K562 (cell line): ENCODE measurements around the gene RAB11FIP2. TPM values are rescaled to one million over a fixed set of nuclear protein-coding genes. Genes with fewer than 3 reads are reported as not detected.

Source experiments
- ATAC-seq: fragments of 200-7000 bp; cut with Tn5 transposase; 3 replicates; pipeline ENCODE4 v1.9.1; 2020; ENCODE audit warnings: moderate library complexity
- BruUV-seq: library from RNA; stranded (reverse); fragments of 400-500 nt; replicated peaks from 2 replicates; lab custom pipeline; 2021; lab: Mats Ljungman, UMichigan
- CTCF ChIA-PET: fragments of 300-600 bp; formaldehyde crosslinking; extraction: SDS; loops from one replicate; lab custom pipeline; 2021; ENCODE audit warnings: low intra/inter-chr PET ratio; lab: Yijun Ruan, JAX
- POLR2A ChIA-PET: fragments of 300-600, 350-650 bp; sonication (Branson Sonifier 250); formaldehyde crosslinking; extraction: SDS; loops from one replicate; lab custom pipeline; 2021; ENCODE audit warnings: antibody characterized with exemption, inconsistent platforms; lab: Yijun Ruan, JAX
- DNase-seq, 4 experiments: peaks; one replicate each; pipeline versions ENCODE4 v3.0.0 to v3.0.0-alpha.2; 2011 to 2018; ENCODE audit warnings: low spot score in 3 of 4, mixed read lengths in 3 of 4; ENCODE audit errors: extremely low read depth in 1 of 4
- FAIRE-seq: peaks from 2 replicates; lab custom pipeline; 2011; peaks lifted over from hg19 to GRCh38; lab: Jason Lieb, UNC
- H2AFZ ChIP-seq: 2 replicates; pipeline ENCODE4 v1.6.0; 2011; ENCODE audit warnings: low read depth, low read length, control low read depth, inconsistent platforms
- H3K27ac ChIP-seq: fragments of 200-600 bp; 3 replicates; pipeline ENCODE4 v1.8.0; 2011; ENCODE audit warnings: low read depth, mild to moderate bottlenecking, control low read depth, inconsistent platforms, low read length, moderate library complexity, mixed read lengths; ENCODE audit errors: extremely low read depth
- H3K27me3 ChIP-seq, 2 experiments: fragments of 300-600 bp in 1 of 2; 2 replicates in 1 of 2; 3 replicates in 1 of 2; pipeline versions ENCODE4 v1.6.0 to v1.8.0; 2011; ENCODE audit warnings: inconsistent platforms in 2 of 2, low read length in 2 of 2, mild to moderate bottlenecking in 1 of 2, mixed read lengths in 1 of 2, moderate library complexity in 1 of 2; ENCODE audit not compliant: control insufficient read depth in 2 of 2, insufficient read depth in 2 of 2
- H3K36me3 ChIP-seq: fragments of 300-600 bp; 3 replicates; pipeline ENCODE4 v1.8.0; 2011; ENCODE audit warnings: mild to moderate bottlenecking, low read length, inconsistent platforms; ENCODE audit not compliant: control insufficient read depth, insufficient read depth
- H3K4me1 ChIP-seq, 2 experiments: fragments of 200-600 bp in 1 of 2; replicated peaks in 1 of 2; 2 replicates in 1 of 2; 3 replicates in 1 of 2; pipeline versions ENCODE4 v1.5.1 to v1.8.0; 2011; ENCODE audit warnings: inconsistent platforms in 2 of 2, low read length in 2 of 2, mild to moderate bottlenecking in 1 of 2, mixed read lengths in 1 of 2, moderate library complexity in 1 of 2; ENCODE audit not compliant: control insufficient read depth in 2 of 2, insufficient read depth in 2 of 2
- H3K4me2 ChIP-seq: 2 replicates; pipeline ENCODE4 v1.6.1; 2011; ENCODE audit warnings: low read length, control low read depth, inconsistent platforms, mixed read lengths; ENCODE audit not compliant: insufficient read depth
- H3K4me3 ChIP-seq: fragments of 200-600 bp; sonication (generic), shearing (Covaris generic); 2 replicates; pipeline ENCODE4 v1.5.1; 2016; ENCODE audit warnings: control low read depth, inconsistent platforms
- H3K79me2 ChIP-seq: fragments of 200-600 bp; 3 replicates; pipeline ENCODE4 v1.8.0; 2011; ENCODE audit warnings: low read length, inconsistent platforms; ENCODE audit not compliant: control insufficient read depth, insufficient read depth
- H3K9ac ChIP-seq, 2 experiments: 2 replicates each; pipeline versions ENCODE4 v1.6.0 to v1.6.1; 2011; ENCODE audit warnings: low read depth in 2 of 2, low read length in 2 of 2, control low read depth in 1 of 2, inconsistent platforms in 1 of 2, mild to moderate bottlenecking in 1 of 2, mixed read lengths in 1 of 2; ENCODE audit not compliant: insufficient read depth in 1 of 2
- H3K9me1 ChIP-seq: one replicate; pipeline ENCODE4 v1.6.0; 2011; ENCODE audit warnings: inconsistent platforms, mild to moderate bottlenecking, low read length, moderate library complexity; ENCODE audit not compliant: control insufficient read depth, insufficient read depth
- H3K9me3 ChIP-seq: replicated peaks from 2 replicates; pipeline ENCODE4 v1.5.1; 2011; ENCODE audit warnings: low read depth, low read length, inconsistent platforms; ENCODE audit not compliant: control insufficient read depth, insufficient read depth
- H4K20me1 ChIP-seq: replicated peaks from 2 replicates; pipeline ENCODE4 v1.6.1; 2011; ENCODE audit warnings: low read length, inconsistent platforms, mixed read lengths; ENCODE audit not compliant: control insufficient read depth, insufficient read depth
- BCOR ChIP-seq: fragments of 450-650 bp; IDR thresholded peaks from 2 replicates; pipeline ENCODE4 v1.6.1; 2016
- CBFA2T2 ChIP-seq: fragments of 450-650 bp; conservative IDR thresholded peaks from 2 replicates; pipeline ENCODE4 v1.6.1; 2017; ENCODE audit warnings: mild to moderate bottlenecking
- CBFA2T3 ChIP-seq: fragments of 450-650 bp; IDR thresholded peaks from 2 replicates; pipeline ENCODE4 v1.6.1; 2017
- CEBPB ChIP-seq: fragments of 450-650 bp; IDR thresholded peaks from 2 replicates; pipeline ENCODE4 v1.6.1; 2016; ENCODE audit warnings: missing genetic modification characterization, missing compliant biosample characterization
- CHD2 ChIP-seq: IDR thresholded peaks from 2 replicates; pipeline ENCODE4 v1.6.1; 2011; ENCODE audit warnings: low read depth, low read length
- JUN ChIP-seq, 2 experiments: sonication (generic) in 1 of 2; formaldehyde crosslinking in 1 of 2; IDR thresholded peaks; 2 replicates each; pipeline versions ENCODE4 v1.6.1 to v1.8.0; 2012 to 2022; ENCODE audit warnings: borderline replicate concordance in 2 of 2, mild to moderate bottlenecking in 2 of 2, improper control_type of control experiment in 1 of 2, low read depth in 1 of 2, low read length in 1 of 2, missing genetic modification reagents in 1 of 2
- MED1 ChIP-seq: sonication (generic); formaldehyde crosslinking; IDR thresholded peaks from 2 replicates; pipeline ENCODE4 v1.8.1; 2023; ENCODE audit warnings: missing genetic modification reagents, borderline replicate concordance
- MEIS2 ChIP-seq: fragments of 450-650 bp; IDR thresholded peaks from 2 replicates; pipeline ENCODE4 v1.6.1; 2014; ENCODE audit warnings: mild to moderate bottlenecking; ENCODE audit not compliant: partially characterized antibody
- MNT ChIP-seq, 2 experiments: fragments of 450-650 bp; conservative IDR thresholded peaks; 2 replicates each; pipeline ENCODE4 v1.6.1; 2017; ENCODE audit warnings: mild to moderate bottlenecking in 2 of 2, moderate library complexity in 2 of 2
- NFE2 ChIP-seq: IDR thresholded peaks from 2 replicates; pipeline ENCODE4 v1.6.1; 2014; ENCODE audit warnings: antibody characterized with exemption, low read depth
- RAD21 ChIP-seq, 2 experiments: fragments of 250-450 bp in 1 of 2; fragments of 450-650 bp in 1 of 2; sonication (Bioruptor Pico) in 1 of 2; formaldehyde crosslinking in 1 of 2; IDR thresholded peaks in 1 of 2; conservative IDR thresholded peaks in 1 of 2; 2 replicates each; pipeline versions ENCODE4 v1.4.0 to v1.8.0; 2020 to 2022; ENCODE audit warnings: mild to moderate bottlenecking in 2 of 2, moderate library complexity in 1 of 2
- SUPT5H ChIP-seq: fragments of 450-650 bp; IDR thresholded peaks from 2 replicates; pipeline ENCODE4 v1.6.1; 2016
- WGBS: fragments of 100-300 bp; shearing (Covaris generic); methylation state at CpG from one replicate; pipeline ENCODE4 v1.1.6; 2016; ENCODE audit warnings: low coverage, mixed read lengths; ENCODE audit not compliant: insufficient coverage; ENCODE audit errors: missing lambda C conversion rate; 5-methylcytosine and 5-hydroxymethylcytosine counted together
- in situ Hi-C: fragments of 300-500 bp; cut with MboI; formaldehyde crosslinking; loops from 4 replicates; pipeline ENCODE4 v1.15.0; 2018; ENCODE audit warnings: inconsistent platforms, mixed read lengths
- intact Hi-C: fragments of 100-400 bp; cut with micrococcal nuclease; formaldehyde crosslinking; loops from 2 replicates; pipeline ENCODE4 v1.14.2; 2022
- polyA plus RNA-seq, 8 experiments: library from polyadenylated mRNA; depleted of rRNA in 4 of 8; stranded (reverse) in 5 of 8; unstranded in 3 of 8; fragments of >200 nt; fragmentation: Nextera tagmentation in 2 of 8; fragmentation: Illumina TruSeq in 1 of 8; extraction: Ambion mirVana in 2 of 8; extraction: Trizol in 1 of 8; gene quantifications; 2 replicates each; pipeline versions ENCODE4 v1.2.1 to v1.2.3, GENCODE V29; 2011 to 2014; ENCODE audit warnings: inconsistent platforms in 1 of 8, missing spikeins in 1 of 8
- total RNA-seq, 7 experiments: library from RNA; depleted of rRNA in 6 of 7; stranded (reverse); fragments of >200 nt in 6 of 7; fragmentation: Illumina TruSeq in 2 of 7; extraction: Trizol in 2 of 7; gene quantifications; 2 replicates each; pipeline versions ENCODE4 v1.2.1 to v1.2.3, GENCODE V29; 2011 to 2021; ENCODE audit warnings: low replicate concordance in 1 of 7
- TF ChIP-seq, protein P1 (sequence below), 3 experiments: IDR thresholded peaks in 2 of 3; conservative IDR thresholded peaks in 1 of 3; 2 replicates each; pipeline ENCODE4 v1.5.1; 2011 to 2012; ENCODE audit warnings: low read length in 3 of 3, mild to moderate bottlenecking in 3 of 3, control low read depth in 2 of 3, improper control_type of control experiment in 1 of 3, inconsistent platforms in 1 of 3, low read depth in 1 of 3, mixed read lengths in 1 of 3, moderate library complexity in 1 of 3; ENCODE audit not compliant: insufficient read depth in 2 of 3
- TF ChIP-seq, protein P2 (sequence below), 2 experiments: fragments of 450-650 bp in 1 of 2; sonication (generic) in 1 of 2; formaldehyde crosslinking in 1 of 2; IDR thresholded peaks in 1 of 2; conservative IDR thresholded peaks in 1 of 2; 2 replicates each; pipeline versions ENCODE4 v1.6.1 to v1.8.1; 2016 to 2023; ENCODE audit warnings: mild to moderate bottlenecking in 2 of 2, moderate library complexity in 2 of 2, inconsistent platforms in 1 of 2, missing genetic modification reagents in 1 of 2
- TF ChIP-seq, protein P3 (sequence below): fragments of 450-650 bp; formaldehyde crosslinking; IDR thresholded peaks from 2 replicates; pipeline ENCODE4 v1.4.0; 2022; ENCODE audit warnings: missing genetic modification characterization

RAB11FIP2 gene
- total and polyA plus RNA-seq, 9 of the 15 experiments (the other 6 are each of a cell fraction or from before 2014, with no cell fraction given): 3.0 to 10.6 (median 3.9) TPM

GRCh38 chr10:117968354-117969182 lies 78.2 kb downstream of the RAB11FIP2 start:
- WGBS: 5% methylated on average over 9 of the region's 10 CpGs
- H3K4me3 ChIP-seq: no peak overlapping the region
- ATAC-seq: peak; percentile 97
- no peaks in the 10 kb centered on the region for H3K9me3 ChIP-seq
- no peak for FAIRE-seq
- no TSS peak for BruUV-seq
- no peaks in the 10 kb centered on the region for H4K20me1 ChIP-seq
- H3K36me3 ChIP-seq: no peaks in the 10 kb centered on the region
- peaks cover 0 to 4% of the 10 kb centered on the region in 2 experiments; a peak in 2 of 5 replicates for H3K4me1 ChIP-seq
- no peaks in the 10 kb centered on the region for H3K9me1 ChIP-seq
- H3K27ac ChIP-seq: no peak overlapping the region
- no peaks in the 10 kb centered on the region for H3K27me3 ChIP-seq
- ChIA-PET CTCF (no interaction called here), POLR2A (interaction anchor here (0.9 kb wide), 1 partner anchor 11 kb away, joined by 4 read pairs; no protein-coding TSS in a partner anchor)
- no peak overlapping the region for H3K4me2 ChIP-seq
- no peaks in the 10 kb centered on the region for H3K79me2 ChIP-seq
- in situ Hi-C loops (no loop called here), intact Hi-C loops (no loop called here)
- H2AFZ ChIP-seq: no peak overlapping the region
- DNase-seq: peak in 2 of 4 experiments; percentile 24 to 45
- no peak overlapping the region for H3K9ac ChIP-seq
- TF ChIP-seq CBFA2T2 (0 out of 2 replicates have a peak, but pooled peaks have one; percentile 17), MNT (conservative IDR thresholded peaks at IDR 0.05) (no peak), RAD21 (CRISPR knock-in tag; conservative IDR thresholded peaks at IDR 0.05 in 1 of 2, IDR thresholded peaks at IDR 0.05 in 1 of 2) (peak in 1 of 2 experiments; percentile 47; a peak in 3 of 4 replicates), CHD2 (no peak), NFE2 (peak; percentile 91), MED1 (CRISPR knock-in tag) (no peak), BCOR (no peak), CEBPB (tag) (peak; percentile 81), SUPT5H (no peak), CBFA2T3 (peak; percentile 30; the same call in 1 of the 2 replicates), JUN (IDR thresholded peaks at IDR 0.05; ENCODE audit: borderline replicate concordance, low read depth, low read length) (no peak), JUN (CRISPR knock-in tag; IDR thresholded peaks at IDR 0.05; ENCODE audit: borderline replicate concordance) (no peak), MEIS2 (peak; percentile 84)
- TF ChIP-seq, protein P1, sequence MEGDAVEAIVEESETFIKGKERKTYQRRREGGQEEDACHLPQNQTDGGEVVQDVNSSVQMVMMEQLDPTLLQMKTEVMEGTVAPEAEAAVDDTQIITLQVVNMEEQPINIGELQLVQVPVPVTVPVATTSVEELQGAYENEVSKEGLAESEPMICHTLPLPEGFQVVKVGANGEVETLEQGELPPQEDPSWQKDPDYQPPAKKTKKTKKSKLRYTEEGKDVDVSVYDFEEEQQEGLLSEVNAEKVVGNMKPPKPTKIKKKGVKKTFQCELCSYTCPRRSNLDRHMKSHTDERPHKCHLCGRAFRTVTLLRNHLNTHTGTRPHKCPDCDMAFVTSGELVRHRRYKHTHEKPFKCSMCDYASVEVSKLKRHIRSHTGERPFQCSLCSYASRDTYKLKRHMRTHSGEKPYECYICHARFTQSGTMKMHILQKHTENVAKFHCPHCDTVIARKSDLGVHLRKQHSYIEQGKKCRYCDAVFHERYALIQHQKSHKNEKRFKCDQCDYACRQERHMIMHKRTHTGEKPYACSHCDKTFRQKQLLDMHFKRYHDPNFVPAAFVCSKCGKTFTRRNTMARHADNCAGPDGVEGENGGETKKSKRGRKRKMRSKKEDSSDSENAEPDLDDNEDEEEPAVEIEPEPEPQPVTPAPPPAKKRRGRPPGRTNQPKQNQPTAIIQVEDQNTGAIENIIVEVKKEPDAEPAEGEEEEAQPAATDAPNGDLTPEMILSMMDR (IDR thresholded peaks at IDR 0.05 in 2 of 3, conservative IDR thresholded peaks at IDR 0.05 in 1 of 3; ENCODE audit: insufficient read depth in 2 of 3, low read depth in 1 of 3, low read length in 3 of 3): peak in 2 of 3 experiments; percentile 12 to 24; a peak in 2 of 6 replicates
- TF ChIP-seq, protein P2, sequence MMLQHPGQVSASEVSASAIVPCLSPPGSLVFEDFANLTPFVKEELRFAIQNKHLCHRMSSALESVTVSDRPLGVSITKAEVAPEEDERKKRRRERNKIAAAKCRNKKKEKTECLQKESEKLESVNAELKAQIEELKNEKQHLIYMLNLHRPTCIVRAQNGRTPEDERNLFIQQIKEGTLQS (IDR thresholded peaks at IDR 0.05): peak; percentile 60
- TF ChIP-seq, protein P2 (CRISPR knock-in tag; conservative IDR thresholded peaks at IDR 0.05): no peak
- TF ChIP-seq, protein P3, sequence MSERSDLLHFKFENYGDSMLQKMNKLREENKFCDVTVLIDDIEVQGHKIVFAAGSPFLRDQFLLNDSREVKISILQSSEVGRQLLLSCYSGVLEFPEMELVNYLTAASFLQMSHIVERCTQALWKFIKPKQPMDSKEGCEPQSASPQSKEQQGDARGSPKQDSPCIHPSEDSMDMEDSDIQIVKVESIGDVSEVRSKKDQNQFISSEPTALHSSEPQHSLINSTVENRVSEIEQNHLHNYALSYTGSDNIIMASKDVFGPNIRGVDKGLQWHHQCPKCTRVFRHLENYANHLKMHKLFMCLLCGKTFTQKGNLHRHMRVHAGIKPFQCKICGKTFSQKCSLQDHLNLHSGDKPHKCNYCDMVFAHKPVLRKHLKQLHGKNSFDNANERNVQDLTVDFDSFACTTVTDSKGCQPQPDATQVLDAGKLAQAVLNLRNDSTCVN (CRISPR knock-in tag): no peak
